GM18861 (cell line): ENCODE data around the gene CUBN.

Source experiments
- ATAC-seq: cut with Tn5 transposase; IDR thresholded peaks from one replicate; pipeline ENCODE4 v1.9.1; 2021; ENCODE audit not compliant: unreplicated experiment

CUBN gene

GRCh38 chr10:16798571-16798970 lies 331.0 kb downstream of the CUBN start:
- ATAC-seq: no peak

- no peak for ATAC-seq
Measured at GRCh38 chr10:16795410-16796073, 334.1 kb downstream of the CUBN start.

- ATAC-seq: no peak
Measured at GRCh38 chr10:16794005-16794404, 335.6 kb downstream of the CUBN start.

GRCh38 chr10:16792675-16793074 lies 336.9 kb downstream of the CUBN start:
- no peak for ATAC-seq

GRCh38 chr10:16789765-16790164 lies 339.8 kb downstream of the CUBN start:
- no peak for ATAC-seq

GRCh38 chr10:16789261-16789660 lies 340.4 kb downstream of the CUBN start:
- ATAC-seq: no peak

GRCh38 chr10:16788778-16789177 lies 340.8 kb downstream of the CUBN start:
- ATAC-seq: no peak

- ATAC-seq: no peak
Measured at GRCh38 chr10:16788125-16788524, 341.5 kb downstream of the CUBN start.

GRCh38 chr10:16787361-16787791 lies 342.2 kb downstream of the CUBN start:
- ATAC-seq: peak; percentile 88

- no peak for ATAC-seq
Measured at GRCh38 chr10:16780338-16780880, 349.2 kb downstream of the CUBN start.

- ATAC-seq: peak; percentile 50
Measured at GRCh38 chr10:16779384-16779915, 350.2 kb downstream of the CUBN start.

- no peak for ATAC-seq
Measured at GRCh38 chr10:16777473-16778370, 351.9 kb downstream of the CUBN start.

GRCh38 chr10:16776896-16777295 lies 352.7 kb downstream of the CUBN start:
- no peak for ATAC-seq
